NCI-H1694 (cell line): ENCODE measurements around the gene CTNND2.

Experiments used
- DNase-seq: peaks from one replicate; lab custom pipeline; 2025; lab: John Stamatoyannopoulos, UW

Gene CTNND2

DNA sequence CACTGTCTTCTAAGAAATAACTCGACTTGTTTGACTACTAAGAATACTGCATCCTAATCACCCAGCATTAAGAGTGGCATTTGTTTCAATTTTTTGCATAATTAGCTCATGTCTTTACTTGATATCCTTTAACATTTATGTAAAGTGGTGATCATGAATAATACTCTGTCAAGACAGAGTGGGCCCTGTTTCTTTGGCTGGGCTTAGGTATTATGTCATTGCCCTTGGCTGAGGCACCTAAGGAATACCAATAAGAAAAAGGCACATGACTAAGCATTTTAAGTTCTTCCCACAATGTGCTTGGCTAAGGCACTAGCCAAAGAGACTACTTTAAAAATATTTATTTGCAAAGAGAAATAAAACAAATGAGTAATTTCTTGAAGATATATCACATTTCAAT lies 308.1 kb downstream of the CTNND2 start:
- DNase-seq: no peak

- peak; percentile 24 for DNase-seq
Observed at GRCh38 chr5:11595045-11595444, 309.2 kb downstream of the CTNND2 start.

DNA sequence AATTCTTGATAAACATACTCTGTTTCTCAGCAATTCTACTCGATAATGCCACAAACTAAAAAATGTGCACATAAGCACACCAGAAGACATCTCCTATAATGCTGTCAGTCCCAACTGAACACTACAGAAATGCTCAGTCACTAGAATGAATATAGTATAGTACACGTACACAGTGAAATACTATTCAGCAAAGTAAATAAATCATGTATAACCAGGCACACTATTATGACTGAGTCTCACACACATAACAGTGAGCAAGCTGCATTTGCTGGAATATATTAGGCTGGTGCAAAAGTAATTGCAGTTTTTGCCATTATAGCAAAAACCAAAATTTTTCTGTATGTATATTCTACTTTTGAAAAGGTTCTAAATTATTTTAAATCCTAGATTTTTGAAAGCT lies 310.2 kb downstream of the CTNND2 start:
- no peak for DNase-seq

DNA sequence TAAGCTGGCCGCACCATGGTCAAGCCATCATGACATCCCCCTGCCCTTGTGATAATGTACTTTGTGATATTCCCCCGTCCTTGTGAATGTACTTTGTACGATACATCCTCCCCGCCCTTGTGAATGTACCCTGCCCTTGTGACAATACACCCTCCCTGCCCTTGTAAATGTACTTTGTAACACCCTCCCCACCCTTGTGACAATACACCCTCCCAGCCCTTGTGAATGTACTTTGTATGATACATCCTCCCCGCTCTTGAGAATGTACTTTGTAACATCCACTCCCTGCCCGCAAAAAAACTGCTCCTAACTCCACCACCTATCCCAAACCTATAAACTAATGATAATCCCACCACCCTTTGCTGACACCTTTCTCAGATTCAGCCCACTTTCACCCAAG lies 313.8 kb downstream of the CTNND2 start:
- no peak for DNase-seq

DNA sequence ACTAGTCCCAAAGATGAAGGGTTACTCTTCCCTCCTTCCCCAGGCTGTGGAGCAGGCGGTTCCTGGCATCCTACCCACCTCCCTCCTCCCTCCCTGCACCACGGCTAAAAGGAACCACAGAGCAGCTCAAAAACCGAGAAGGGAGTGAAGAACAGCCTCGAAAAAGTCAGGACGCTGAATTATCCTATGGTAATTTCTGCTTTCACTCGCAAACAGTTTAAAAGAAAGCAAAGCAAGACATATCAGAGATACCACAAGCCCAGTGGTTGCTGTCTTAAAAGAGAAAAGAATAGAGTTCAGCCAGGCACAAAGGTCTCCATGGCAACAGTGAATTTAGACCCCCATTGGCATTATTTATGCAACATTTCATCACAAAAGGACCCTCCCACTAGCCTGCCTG lies 315.4 kb downstream of the CTNND2 start:
- peak; percentile 33 for DNase-seq

GRCh38 chr5:11584017-11584416 lies 320.2 kb downstream of the CTNND2 start:
- DNase-seq: no peak

GRCh38 chr5:11579351-11579750 lies 324.9 kb downstream of the CTNND2 start:
- no peak for DNase-seq

- DNase-seq: no peak
Observed at GRCh38 chr5:11574787-11575186, 329.5 kb downstream of the CTNND2 start.

DNA sequence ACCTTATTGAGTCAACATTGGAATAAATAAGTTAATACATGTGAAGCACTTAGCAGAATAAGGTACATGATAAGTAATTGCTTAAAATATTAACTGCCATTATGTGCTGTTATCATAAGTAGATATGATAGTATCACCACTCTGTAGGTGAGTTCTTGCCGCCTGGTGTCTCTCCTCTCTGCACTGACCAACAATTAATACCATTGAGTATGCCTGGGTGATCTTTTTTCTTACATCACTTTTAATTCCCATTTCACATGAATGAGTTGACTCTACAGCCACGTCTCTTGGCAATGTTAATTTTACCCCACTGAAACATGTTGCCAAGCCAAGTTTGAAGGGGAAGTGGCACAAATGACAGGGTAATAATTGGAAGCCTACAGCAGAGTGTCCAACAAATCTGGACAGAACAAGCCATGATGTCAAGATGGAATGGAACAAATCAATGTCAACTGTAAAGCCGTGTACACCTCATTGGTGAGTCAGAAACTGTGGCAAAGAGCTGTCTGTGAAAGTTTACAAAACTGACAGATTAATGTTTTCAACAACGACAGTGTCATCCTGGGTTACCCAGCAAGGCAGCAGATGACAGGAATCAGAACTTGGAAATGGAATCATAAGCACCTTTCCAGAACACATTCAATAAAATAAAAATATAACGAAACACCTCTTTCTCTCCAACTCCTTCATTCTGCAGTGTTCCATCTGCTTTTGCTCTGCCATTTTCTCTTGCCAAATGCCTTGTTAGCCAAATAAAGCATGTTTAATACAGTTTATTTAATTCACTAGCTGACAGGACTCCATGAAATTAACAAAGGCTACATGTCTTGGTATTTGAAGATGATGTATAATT lies 330.9 kb downstream of the CTNND2 start:
- DNase-seq: no peak

DNA sequence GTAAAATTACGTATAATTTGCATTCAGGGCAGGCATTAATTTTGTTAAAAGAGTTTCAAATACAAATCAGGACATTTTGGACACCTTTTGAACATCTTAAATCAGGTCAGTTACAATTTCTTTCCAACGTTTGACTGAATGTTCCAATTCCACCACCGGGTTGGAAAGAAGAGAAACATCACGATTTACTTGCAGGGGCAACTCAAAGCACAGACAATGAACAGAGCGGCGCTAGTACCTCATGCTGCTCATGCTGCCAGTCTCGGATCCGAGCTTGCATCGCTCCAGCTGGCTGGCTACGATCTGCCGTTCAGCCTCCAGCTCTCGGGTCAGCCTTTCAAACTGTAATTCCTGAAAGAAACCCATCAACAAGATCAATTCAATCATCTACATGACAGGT lies 339.5 kb downstream of the CTNND2 start:
- no peak for DNase-seq

DNA sequence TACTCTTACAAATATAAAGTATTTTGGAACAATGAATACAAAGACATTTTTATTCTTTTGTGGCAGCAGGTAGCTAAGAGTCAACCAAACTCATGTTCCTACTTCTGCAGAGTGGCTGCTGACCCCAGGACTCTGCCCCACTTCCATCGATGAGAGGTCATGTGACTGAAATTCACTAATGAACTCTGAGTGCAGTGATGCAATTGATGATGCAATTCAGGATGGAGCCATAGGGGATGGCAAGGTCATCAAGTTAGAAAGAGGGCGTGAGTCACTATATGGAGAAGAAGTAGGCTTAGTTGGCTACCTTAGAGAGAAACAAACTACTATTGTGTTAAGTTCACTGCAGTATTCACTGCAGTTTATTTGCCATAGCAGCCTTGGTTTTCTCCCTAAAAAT lies 340.4 kb downstream of the CTNND2 start:
- no peak for DNase-seq

DNA sequence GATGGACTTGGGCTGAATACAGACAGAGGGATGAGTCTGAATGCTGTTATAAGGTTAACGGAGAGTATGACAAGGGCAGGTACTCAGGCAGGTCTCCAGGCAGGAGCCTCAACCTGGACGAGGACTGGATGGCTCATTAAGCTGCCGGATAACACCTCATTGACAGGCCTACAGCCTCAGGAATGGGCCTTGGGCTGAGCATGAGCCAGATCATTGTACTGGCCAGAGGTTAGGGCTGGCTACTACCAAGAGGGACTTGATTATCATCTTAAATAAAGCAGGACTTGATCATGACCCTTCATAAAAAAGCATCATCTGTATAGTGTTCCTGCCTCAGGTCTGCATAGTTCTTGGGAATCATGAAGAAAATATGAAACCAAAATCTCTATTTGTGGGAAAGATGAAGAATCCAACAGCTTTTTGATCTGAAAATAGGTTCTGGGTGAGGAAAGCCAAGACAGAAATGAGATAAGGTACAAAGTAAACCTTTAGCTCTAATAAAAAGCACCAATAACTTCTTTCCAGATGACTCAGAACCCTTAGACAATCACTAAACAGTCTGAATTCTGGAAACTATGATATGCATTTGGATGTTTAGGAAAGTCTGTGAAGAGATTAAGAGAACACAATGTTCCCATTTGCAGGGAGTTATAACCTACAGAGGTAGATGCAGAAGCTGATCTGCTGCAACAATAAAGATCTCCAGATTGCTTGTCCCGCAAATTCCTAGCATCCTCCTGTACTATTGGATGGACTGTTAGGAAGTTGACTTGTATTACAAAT lies 343.1 kb downstream of the CTNND2 start:
- no peak for DNase-seq

DNA sequence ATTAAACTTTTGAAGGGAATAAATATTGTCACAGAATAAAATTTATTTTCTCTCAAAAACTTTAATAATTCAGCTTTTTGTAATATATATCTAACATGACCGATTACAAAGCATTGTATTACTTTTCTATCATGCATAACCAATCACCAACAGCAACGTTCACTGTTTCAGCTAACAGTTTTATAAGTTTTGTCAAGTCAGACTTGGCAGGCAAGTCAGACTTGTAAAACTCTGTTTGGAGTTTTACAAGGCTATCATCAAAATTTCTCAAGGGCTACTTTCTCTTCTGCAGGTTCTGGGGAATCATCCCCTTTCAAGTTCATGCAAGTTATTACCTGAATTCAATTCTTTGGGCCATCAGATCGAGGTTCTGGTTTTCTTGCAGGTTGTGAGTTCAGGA lies 347.2 kb downstream of the CTNND2 start:
- DNase-seq: no peak

DNA sequence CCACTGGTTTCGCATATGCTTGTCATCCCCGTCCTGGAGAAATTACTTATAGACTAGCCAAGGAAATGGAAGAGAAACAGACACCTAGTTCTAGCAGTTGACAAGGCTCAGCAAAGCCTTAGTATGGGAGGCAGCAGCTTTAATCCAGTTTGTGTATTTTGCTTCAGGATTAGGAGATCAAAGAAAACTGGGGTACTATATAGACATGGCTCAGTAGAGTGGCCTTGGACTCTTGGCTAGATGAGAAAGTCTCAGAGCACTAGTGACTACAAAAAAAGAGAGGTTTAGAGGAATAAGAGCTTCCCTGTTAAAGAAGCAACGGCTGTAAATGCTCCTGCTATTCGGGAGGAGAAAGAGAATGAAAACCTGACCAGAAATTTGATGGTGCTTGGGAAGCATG lies 349.1 kb downstream of the CTNND2 start:
- DNase-seq: no peak

DNA sequence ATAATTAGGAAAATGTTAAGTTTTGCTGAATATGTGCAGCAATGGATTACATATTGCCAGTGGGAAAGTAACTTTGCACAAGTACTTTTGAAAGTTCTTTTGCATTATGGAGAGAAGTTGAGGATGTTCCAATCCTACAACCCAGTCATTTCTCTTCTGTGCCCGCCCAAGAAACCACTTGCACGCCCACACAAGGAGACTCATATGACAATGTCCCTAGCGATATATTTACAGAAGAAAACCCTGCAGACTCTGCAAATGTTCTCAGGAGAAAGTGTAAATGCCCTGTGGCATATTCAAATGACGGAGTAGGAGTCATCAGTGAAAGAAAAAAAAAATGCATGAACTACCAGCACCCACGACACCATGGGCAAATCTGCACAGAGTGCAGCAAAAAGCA lies 356.5 kb downstream of the CTNND2 start:
- no peak for DNase-seq

GRCh38 chr5:11547140-11547539 lies 357.1 kb downstream of the CTNND2 start:
- DNase-seq: no peak

GRCh38 chr5:11540112-11540511 lies 364.1 kb downstream of the CTNND2 start:
- DNase-seq: no peak

DNA sequence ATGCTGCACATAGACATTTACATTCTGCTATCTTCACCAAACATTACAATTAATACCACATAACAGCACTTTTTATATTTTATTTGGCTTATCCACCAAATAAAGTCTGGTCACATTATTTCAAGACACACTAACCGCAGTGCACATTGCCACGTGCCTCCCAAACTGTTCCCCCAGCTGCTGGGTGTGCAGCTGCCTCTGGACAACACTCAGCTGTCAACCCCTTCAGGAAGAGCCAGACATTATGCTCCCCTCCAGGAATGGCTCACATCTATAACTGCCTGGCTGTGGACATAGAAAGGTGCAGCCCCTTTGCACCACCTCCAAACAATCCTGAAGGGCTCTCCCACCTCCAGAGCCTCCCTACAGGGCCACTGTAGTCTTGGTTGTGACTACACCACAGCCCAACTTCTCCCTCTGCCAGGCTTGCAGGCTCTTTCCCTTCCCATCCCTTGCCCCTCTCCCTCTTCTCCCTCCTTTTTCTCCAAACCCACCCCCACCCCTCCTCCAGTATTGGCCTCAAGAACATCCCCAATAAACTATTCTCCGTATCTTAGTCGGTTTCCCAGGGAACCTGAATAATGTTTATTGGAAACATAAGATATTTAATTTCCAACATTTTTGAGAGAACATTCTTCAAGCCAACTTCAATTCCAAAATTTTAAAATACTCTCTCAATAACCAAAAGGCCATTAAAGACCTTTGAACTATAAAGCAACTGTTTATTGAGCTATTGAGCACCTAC lies 372.3 kb downstream of the CTNND2 start:
- DNase-seq: no peak

DNA sequence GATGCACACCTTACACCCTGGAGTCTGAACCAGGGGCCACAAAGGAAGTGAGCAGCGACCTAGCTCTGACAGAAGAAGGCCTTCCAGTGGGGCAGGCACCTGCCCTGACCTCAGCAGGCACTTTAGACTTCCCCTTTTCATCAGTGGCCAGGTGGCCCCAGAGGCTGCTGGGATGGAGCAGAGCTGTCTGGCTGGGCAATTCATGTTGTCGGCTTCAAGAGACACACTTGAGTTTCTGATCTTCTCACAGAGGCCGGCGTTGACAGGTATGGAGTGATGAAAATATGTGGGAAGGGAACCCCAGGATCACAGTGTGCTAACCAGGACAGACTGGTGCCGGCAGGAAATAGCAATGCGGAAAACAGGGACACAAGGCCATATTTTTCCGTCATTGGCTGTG lies 375.5 kb downstream of the CTNND2 start:
- no peak for DNase-seq

- DNase-seq: no peak
Observed at GRCh38 chr5:11527652-11528349, 376.4 kb downstream of the CTNND2 start.

- DNase-seq: no peak
Observed at GRCh38 chr5:11525020-11525419, 379.2 kb downstream of the CTNND2 start.

DNA sequence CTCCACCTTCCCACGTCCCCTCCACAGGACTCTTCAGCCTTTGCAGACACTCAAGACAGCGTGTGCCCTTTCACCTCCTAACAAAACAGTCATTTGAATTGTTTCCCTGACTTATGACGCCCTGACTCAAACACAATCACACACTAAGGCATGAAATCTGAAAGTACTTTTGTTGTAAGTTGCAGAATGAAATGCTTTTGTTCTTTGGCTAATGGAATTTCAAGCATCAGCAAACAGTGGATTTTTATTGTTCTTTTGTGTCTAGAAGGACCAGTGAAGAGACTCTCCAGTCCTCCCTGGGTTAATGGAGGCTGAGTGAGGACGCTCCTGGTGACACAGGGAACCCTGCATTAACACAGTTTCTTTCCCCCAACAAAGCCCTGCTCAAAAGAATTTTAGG lies 380.1 kb downstream of the CTNND2 start:
- no peak for DNase-seq
